MG63 (cell line): ENCODE results near the gene WBP2. TPM values are rescaled to one million over a fixed set of nuclear protein-coding genes. Genes with fewer than 3 reads are reported as not detected.
"Not testable (repeated sequence)": the region's sequence is repeated elsewhere in the genome, so short reads cannot be mapped to it uniquely, and the experiment has no call there.

Experiments used
- DNase-seq: peaks from one replicate; pipeline ENCODE4 v3.0.0-alpha.2; 2020
- H3K27me3 ChIP-seq: fragments of 250-450 bp; sonication (Bioruptor Pico); 2 replicates; pipeline ENCODE4 v1.5.1; 2020; ENCODE audit warnings: mild to moderate bottlenecking, moderate library complexity
- H3K36me3 ChIP-seq: fragments of 250-450 bp; sonication (Bioruptor Pico); 2 replicates; pipeline ENCODE4 v1.5.1; 2020; ENCODE audit warnings: mild to moderate bottlenecking, moderate library complexity
- H3K4me3 ChIP-seq: fragments of 250-450 bp; sonication (Bioruptor Pico); 2 replicates; pipeline ENCODE4 v1.5.1; 2020; ENCODE audit warnings: mild to moderate bottlenecking, moderate library complexity
- H3K9me3 ChIP-seq: fragments of 250-450 bp; sonication (Bioruptor Pico); 2 replicates; pipeline ENCODE4 v1.5.1; 2020; ENCODE audit warnings: mild to moderate bottlenecking, moderate library complexity
- total RNA-seq: library from RNA; depleted of rRNA; stranded (reverse); fragments of >200 nt; shearing (Covaris generic); gene quantifications from 2 replicates; pipeline ENCODE4 v1.2.3, GENCODE V29; 2014; ENCODE audit warnings: low replicate concordance

The WBP2 gene
- total RNA-seq, 1 experiment from 2014 or later: 7.9 TPM

GRCh38 chr17:75854101-75854748, 910 bp downstream of the WBP2 start:
- H3K36me3 ChIP-seq: peaks cover 13% of the 10 kb centered on the region
- H3K4me3 ChIP-seq: peak overlapping the region; percentile 93
- peak; percentile 44 for DNase-seq
- no peaks in the 10 kb centered on the region for H3K27me3 ChIP-seq
- no peaks in the 10 kb centered on the region for H3K9me3 ChIP-seq

- peak; percentile 49 for DNase-seq
Measured at GRCh38 chr17:75853433-75853832, 1.7 kb downstream of the WBP2 start.

GRCh38 chr17:75851693-75851991, 3.5 kb downstream of the WBP2 start:
- H3K4me3 ChIP-seq, H3K27me3 ChIP-seq, DNase-seq, H3K9me3 ChIP-seq: not testable (repeated sequence)
- peaks cover 29% of the 10 kb centered on the region for H3K36me3 ChIP-seq

More at GRCh38 chr17:75853433-75853832, 1.7 kb downstream of the WBP2 start:
- H3K36me3 ChIP-seq: peaks cover 13% of the 10 kb centered on the region
- no peaks in the 10 kb centered on the region for H3K9me3 ChIP-seq
- H3K27me3 ChIP-seq: no peaks in the 10 kb centered on the region
- H3K4me3 ChIP-seq: no peak overlapping the region

- H3K4me3 ChIP-seq: no peak overlapping the region
- H3K27me3 ChIP-seq: no peaks in the 10 kb centered on the region
- H3K36me3 ChIP-seq: peaks cover 29% of the 10 kb centered on the region
- no peak for DNase-seq
- H3K9me3 ChIP-seq: no peaks in the 10 kb centered on the region
Measured at GRCh38 chr17:75850928-75851692, 4.0 kb downstream of the WBP2 start.

- Histone ChIP-seq H3K4me3 (no peak overlapping the region), H3K36me3 (peaks cover 34% of the 10 kb centered on the region), H3K9me3 (no peaks in the 10 kb centered on the region), H3K27me3 (no peaks in the 10 kb centered on the region)
- no peak for DNase-seq
Measured at GRCh38 chr17:75849724-75850123, 5.4 kb downstream of the WBP2 start.

- H3K9me3 ChIP-seq: no peaks in the 10 kb centered on the region
- H3K36me3 ChIP-seq: peaks cover 34% of the 10 kb centered on the region
- no peaks in the 10 kb centered on the region for H3K27me3 ChIP-seq
- DNase-seq: no peak
- no peak overlapping the region for H3K4me3 ChIP-seq
Measured at GRCh38 chr17:75849279-75849646, 5.9 kb downstream of the WBP2 start.

GRCh38 chr17:75848523-75849278, 6.4 kb downstream of the WBP2 start:
- DNase-seq: no peak

GRCh38 chr17:75847614-75848522, 7.3 kb downstream of the WBP2 start:
- Histone ChIP-seq H3K9me3 (no peaks in the 10 kb centered on the region), H3K27me3 (no peaks in the 10 kb centered on the region), H3K4me3 (no peak overlapping the region), H3K36me3 (peaks cover 34% of the 10 kb centered on the region)
- no peak for DNase-seq

More at GRCh38 chr17:75848523-75849278, 6.4 kb downstream of the WBP2 start:
- Histone ChIP-seq H3K4me3 (no peak overlapping the region), H3K27me3 (no peaks in the 10 kb centered on the region), H3K9me3 (no peaks in the 10 kb centered on the region), H3K36me3 (peaks cover 34% of the 10 kb centered on the region)

- H3K9me3 ChIP-seq: no peaks in the 10 kb centered on the region
- no peaks in the 10 kb centered on the region for H3K27me3 ChIP-seq
- no peak for DNase-seq
- H3K4me3 ChIP-seq: no peak overlapping the region
- peaks cover 34% of the 10 kb centered on the region for H3K36me3 ChIP-seq
Measured at GRCh38 chr17:75846692-75847613, 8.2 kb downstream of the WBP2 start.

GRCh38 chr17:75845933-75846691, 9.0 kb downstream of the WBP2 start:
- Histone ChIP-seq H3K9me3 (no peaks in the 10 kb centered on the region), H3K4me3 (no peak overlapping the region), H3K27me3 (no peaks in the 10 kb centered on the region), H3K36me3 (peaks cover 30% of the 10 kb centered on the region)
- DNase-seq: no peak

- DNase-seq: peak; percentile 61
- Histone ChIP-seq H3K4me3 (no peak overlapping the region), H3K27me3 (no peaks in the 10 kb centered on the region)
Measured at GRCh38 chr17:75845058-75845711, 9.9 kb downstream of the WBP2 start.

GRCh38 chr17:75844530-75845057, 10.5 kb downstream of the WBP2 start:
- Histone ChIP-seq H3K4me3 (no peak overlapping the region), H3K9me3 (no peaks in the 10 kb centered on the region), H3K27me3 (no peaks in the 10 kb centered on the region), H3K36me3 (peaks cover 21% of the 10 kb centered on the region)
- no peak for DNase-seq

More at GRCh38 chr17:75845058-75845711, 9.9 kb downstream of the WBP2 start:
- peaks cover 21% of the 10 kb centered on the region for H3K36me3 ChIP-seq
- no peaks in the 10 kb centered on the region for H3K9me3 ChIP-seq

- no peaks in the 10 kb centered on the region for H3K9me3 ChIP-seq
- no peak for DNase-seq
- H3K4me3 ChIP-seq: no peak within 1 kb of the TSS
- H3K27me3 ChIP-seq: no peaks in the 10 kb centered on the region
- peaks cover 21% of the 10 kb centered on the region for H3K36me3 ChIP-seq
Measured at GRCh38 chr17:75843577-75844529, 11.3 kb downstream of the WBP2 start, which contains the start of gene UNC13D. UNC13D (minus strand) TSS chr17:75844404; CDS start chr17:75844337, 67 bp downstream.
